Stimulated activated CD4-positive, alpha-beta T cell treated with anti-CD3 and anti-CD28 coated beads, TNF-alpha, amount 100 ng/mL, for 48 hours (primary cell): ENCODE data around the gene NUP62.

Experiments used
- DNase-seq, 3 donors: peaks; one replicate each; pipeline ENCODE4 v3.0.0-alpha.2; 2020; ENCODE audit warnings: low read depth in 3 of 3

NUP62 gene

GRCh38 chr19:49881186-49881585 lies 48.1 kb downstream of the NUP62 start:
- no peak for DNase-seq

GRCh38 chr19:49880162-49880869 lies 49.0 kb downstream of the NUP62 start:
- no peak for DNase-seq

GRCh38 chr19:49879243-49879963 lies 49.9 kb downstream of the NUP62 start:
- DNase-seq = no peak

GRCh38 chr19:49878744-49879070 lies 50.6 kb downstream of the NUP62 start:
- DNase-seq = no peak

GRCh38 chr19:49877879-49878743 lies 51.2 kb downstream of the NUP62 start:
- peak; percentile 98 to 100 (median 98) for DNase-seq

- peak; percentile 93 to 97 (median 95) for DNase-seq
These were observed 52.1 kb downstream of the NUP62 start, which contains the start of the genes AKT1S1 and TBC1D17 for GRCh38 chr19:49877020-49877878. Gene AKT1S1 (minus strand): TSS chr19:49877355. CDS start chr19:49873295, 4,060 bp downstream. Gene TBC1D17 (plus strand): TSS chr19:49877702. CDS start chr19:49877724, 22 bp downstream.

- peak; percentile 95 to 97 (median 96) for DNase-seq
These were observed 52.8 kb downstream of the NUP62 start for GRCh38 chr19:49876422-49877019.

- peak in 2 of 3 donors; percentile 18 to 46 for DNase-seq
These were observed 53.4 kb downstream of the NUP62 start for GRCh38 chr19:49875857-49876421.

- DNase-seq = no peak
These were observed 54.1 kb downstream of the NUP62 start for GRCh38 chr19:49875177-49875576.

- DNase-seq = no peak
These were observed 54.7 kb downstream of the NUP62 start for GRCh38 chr19:49874503-49875157.

- no peak for DNase-seq
These were observed 55.5 kb downstream of the NUP62 start for GRCh38 chr19:49873834-49874233.

- no peak for DNase-seq
These were observed 56.2 kb downstream of the NUP62 start for GRCh38 chr19:49873129-49873521.

- no peak for DNase-seq
These were observed 56.8 kb downstream of the NUP62 start for GRCh38 chr19:49872245-49873128.

GRCh38 chr19:49871349-49871985 lies 57.8 kb downstream of the NUP62 start:
- no peak for DNase-seq

- no peak for DNase-seq
These were observed 58.9 kb downstream of the NUP62 start for GRCh38 chr19:49870309-49870901.

GRCh38 chr19:49869484-49870308 lies 59.6 kb downstream of the NUP62 start:
- DNase-seq = peak; percentile 82 to 87 (median 83)

- no peak for DNase-seq
These were observed 60.3 kb downstream of the NUP62 start for GRCh38 chr19:49869009-49869483.
